Dermis microvascular lymphatic vessel endothelial cell (primary cell): ENCODE measurements around the gene SLC25A30. TPM values are rescaled to one million over a fixed set of nuclear protein-coding genes. Genes with fewer than 3 reads are reported as not detected.
"Not testable (repeated sequence)": the region's sequence is repeated elsewhere in the genome, so short reads cannot be mapped to it uniquely, and the experiment has no call there.

ENCODE experiments used
- DNase-seq, 2 donors: peaks; one replicate each; pipeline versions ENCODE4 v3.0.0 to v3.0.0-alpha.2; 2010; ENCODE audit warnings: low read depth in 2 of 2
- total RNA-seq: library from RNA; depleted of rRNA; stranded (reverse); fragments of >200 nt; gene quantifications from 2 replicates; pipeline ENCODE4 v1.2.1, GENCODE V29; 2014

SLC25A30 gene
- total RNA-seq, 1 donor from 2014 or later: 9.4 TPM

- no peak for DNase-seq
These were observed 25.4 kb downstream of the SLC25A30 start for GRCh38 chr13:45392811-45393210.

GRCh38 chr13:45391926-45392325, 26.2 kb downstream of the SLC25A30 start:
- DNase-seq: no peak

- not testable (repeated sequence) for DNase-seq
These were observed 27.0 kb downstream of the SLC25A30 start for GRCh38 chr13:45391128-45391527.

DNA sequence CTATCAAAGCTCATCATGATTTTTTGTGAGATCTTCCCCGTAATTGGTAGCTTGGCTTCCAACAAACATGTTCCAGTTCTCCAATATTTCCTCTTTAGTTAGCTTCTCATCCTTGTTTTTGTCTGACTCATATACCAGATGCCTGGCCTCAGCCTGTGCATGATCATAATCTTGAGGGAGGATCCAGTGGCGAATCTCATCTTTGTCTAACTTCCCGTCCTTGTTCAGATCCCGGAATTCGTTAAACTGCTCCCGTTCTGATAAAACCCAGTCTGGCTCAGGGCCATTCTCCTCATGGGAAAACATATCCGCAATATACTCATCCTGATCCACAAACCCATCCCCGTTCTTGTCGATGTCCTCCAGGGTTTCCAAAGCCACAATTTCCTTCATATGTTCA, 27.8 kb downstream of the SLC25A30 start:
- DNase-seq: peak in 1 of 2 donors; percentile 49

- DNase-seq: no peak
These were observed 29.5 kb downstream of the SLC25A30 start for GRCh38 chr13:45388664-45389063.

DNA sequence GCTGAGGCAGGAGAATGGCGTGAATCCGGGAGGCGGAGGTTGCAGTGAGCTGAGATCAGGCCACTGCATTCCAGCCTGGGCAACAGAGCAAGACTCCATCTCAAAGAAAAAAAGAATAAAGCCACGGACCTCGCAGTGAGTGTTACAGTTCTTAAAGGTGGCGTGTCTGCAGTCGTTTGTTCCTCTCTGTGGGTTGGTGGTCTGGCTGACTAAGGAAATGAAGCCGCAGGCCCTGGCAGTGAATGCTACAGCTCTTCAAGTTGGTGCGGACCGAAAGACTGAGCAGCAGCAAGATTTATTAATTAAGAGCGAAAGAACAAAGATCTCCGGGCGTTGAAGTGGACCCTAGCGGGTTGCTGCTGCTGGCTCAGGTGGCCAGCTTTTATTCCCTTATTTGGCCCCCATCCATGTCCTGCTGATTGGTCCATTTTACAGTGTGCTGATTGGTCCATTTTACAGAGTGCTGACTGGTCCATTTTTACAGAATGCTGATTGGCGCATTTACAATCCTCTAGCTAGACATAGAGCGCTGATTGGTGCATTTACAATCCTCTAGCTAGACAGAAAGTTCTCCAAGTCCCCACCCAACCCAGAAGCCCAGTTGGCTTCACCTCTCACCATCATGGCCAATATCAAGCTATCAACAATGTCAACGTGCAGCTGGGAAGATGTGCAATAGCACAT, 31.1 kb downstream of the SLC25A30 start:
- not testable (repeated sequence) for DNase-seq

DNA sequence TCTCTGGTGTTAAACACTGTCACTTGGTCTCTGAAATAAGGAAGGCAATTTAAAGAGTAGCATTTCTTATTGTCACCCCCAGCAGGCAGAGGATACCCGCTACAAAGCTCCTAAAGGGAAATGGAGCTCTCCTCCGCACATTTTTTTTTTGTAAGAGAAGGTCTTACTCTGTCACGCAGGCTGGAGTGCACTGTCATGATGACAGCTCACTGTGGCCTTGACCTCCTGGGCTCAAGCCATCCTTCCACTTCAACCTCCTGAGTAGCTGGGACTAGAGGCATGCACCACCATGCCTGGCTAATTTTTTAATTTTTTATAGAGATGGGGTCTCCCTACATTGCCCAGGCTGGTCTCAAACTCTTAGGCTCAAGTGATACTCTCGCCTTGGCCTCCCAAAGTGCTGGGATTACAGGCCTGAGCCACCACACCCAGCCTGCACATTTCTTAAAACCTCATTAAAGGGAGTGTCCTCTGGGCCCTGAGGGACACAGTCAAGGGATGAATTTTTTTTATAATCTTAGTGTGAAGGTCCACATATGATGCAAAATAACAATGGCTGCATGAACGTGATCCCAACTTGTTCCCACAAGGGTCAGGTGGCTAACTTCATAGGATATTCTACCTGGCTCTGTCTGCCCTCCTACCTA, 32.1 kb downstream of the SLC25A30 start:
- no peak for DNase-seq

GRCh38 chr13:45385320-45385719, 32.9 kb downstream of the SLC25A30 start:
- no peak for DNase-seq

DNA sequence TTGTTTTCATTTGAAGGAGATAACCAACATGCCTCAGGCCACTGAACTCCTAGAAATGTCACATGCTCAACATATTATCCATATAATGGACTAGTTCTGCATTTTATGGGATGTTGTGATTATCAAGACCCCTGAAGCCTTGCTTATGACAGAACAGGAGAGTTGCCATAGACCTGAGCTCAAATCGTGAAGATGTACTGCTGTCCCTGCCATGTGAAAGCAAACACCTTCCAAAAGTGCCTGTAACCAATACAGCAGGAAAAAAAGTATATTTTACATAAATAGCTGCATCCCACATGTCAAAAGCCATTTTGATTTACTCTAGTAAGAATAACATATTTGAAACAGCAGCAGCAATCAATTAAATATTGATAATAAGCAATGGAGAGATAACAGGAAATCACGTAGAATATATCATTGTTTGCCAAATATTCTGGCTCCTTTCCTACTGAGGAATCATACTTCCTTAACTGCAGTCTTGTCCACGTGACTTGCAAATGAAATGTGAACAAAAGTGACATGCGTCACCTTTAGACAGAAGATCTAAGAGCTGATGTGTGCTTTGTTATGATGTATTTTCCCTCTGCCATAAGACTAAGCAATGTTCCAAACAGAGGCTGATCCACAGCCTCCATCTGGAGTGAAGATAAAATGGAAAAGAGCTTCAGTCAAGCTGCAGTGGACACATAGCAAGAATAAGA, 33.5 kb downstream of the SLC25A30 start:
- peak in 1 of 2 donors; percentile 55 for DNase-seq

DNA sequence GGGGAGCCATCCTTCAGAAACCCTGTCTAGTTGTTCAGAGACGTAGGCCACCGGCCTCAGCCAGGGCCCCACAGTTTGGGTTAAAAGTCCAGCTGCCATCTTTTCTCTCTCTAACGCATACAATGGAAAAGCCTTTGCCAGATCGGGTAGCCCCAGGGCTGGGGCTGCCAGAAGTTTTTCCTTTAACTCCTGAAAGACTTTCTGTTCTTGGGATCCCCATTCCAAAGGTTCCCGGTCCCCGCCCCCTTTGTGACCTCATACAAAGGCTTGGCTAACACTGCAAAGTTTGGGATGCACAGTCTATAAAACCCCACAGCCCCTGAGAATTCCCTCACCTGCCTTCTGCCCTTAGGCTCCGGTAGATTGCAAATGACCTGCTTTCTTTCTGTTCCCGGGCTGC, 35.4 kb downstream of the SLC25A30 start:
- not testable (repeated sequence) for DNase-seq

- DNase-seq: no peak
These were observed 37.0 kb downstream of the SLC25A30 start for GRCh38 chr13:45381196-45381595.

- not testable (repeated sequence) for DNase-seq
These were observed 37.5 kb downstream of the SLC25A30 start for GRCh38 chr13:45380708-45381107.

- DNase-seq: not testable (repeated sequence)
These were observed 38.7 kb downstream of the SLC25A30 start for GRCh38 chr13:45379516-45379915.

DNA sequence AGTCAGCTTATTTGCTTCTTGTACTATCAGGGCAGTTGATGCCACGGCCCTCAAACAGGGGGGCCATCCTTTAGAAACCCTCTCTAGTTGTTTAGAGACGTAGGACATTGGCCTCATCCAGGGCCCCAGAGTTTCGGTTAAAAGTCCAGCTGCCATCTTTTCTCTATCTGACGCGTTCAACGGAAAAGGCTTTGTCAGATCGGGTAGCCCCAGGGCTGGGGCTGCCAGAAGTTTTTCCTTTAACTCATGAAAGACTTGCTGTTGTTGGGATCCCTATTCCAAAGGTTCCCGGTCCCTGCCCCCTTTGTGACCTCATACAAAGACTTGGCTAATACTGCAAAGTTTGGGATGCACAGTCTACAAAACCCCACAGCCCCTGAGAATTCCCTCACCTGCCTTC, 39.4 kb downstream of the SLC25A30 start:
- not testable (repeated sequence) for DNase-seq

DNA sequence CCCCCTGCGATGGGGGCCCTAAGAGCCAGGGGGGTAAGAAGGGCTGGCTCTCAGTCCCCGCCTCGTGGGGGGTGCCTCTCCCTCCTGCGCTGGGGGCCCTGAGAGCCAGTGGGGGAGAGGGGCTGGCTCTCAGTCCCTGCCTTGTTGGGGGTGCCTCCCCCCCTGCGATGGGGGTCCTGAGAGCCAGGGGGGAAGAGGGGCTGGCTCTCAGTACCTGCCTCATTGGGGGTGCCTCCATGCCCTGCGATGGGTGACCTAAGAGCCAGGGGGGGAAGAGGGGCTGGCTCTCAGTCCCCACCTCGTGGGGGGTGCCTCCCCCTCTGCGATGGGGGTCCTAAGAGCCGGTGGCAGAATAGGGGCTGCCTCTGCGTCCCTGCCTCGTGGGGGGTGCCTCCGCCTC, 40.9 kb downstream of the SLC25A30 start:
- DNase-seq: not testable (repeated sequence)

GRCh38 chr13:45376651-45377050, 41.5 kb downstream of the SLC25A30 start:
- not testable (repeated sequence) for DNase-seq

DNA sequence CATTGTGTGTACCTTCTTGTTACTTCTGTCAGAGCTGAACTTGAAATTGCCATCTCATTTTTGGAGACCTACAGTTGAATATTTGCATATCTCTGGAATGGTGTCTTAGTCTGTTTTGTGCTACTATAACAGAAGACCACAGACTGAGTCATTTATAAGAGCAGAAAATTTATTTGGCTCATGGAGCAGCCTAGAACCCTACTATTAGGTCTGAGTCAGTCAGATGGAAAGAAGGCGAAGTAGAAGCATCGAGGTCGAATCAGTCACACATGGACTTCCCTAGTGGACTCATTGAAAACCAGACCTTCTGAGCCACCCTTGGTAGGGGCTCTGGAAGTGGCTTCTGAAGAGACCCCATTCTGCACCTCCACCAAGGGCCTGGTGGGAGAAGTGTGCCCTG, 43.3 kb downstream of the SLC25A30 start:
- no peak for DNase-seq

DNA sequence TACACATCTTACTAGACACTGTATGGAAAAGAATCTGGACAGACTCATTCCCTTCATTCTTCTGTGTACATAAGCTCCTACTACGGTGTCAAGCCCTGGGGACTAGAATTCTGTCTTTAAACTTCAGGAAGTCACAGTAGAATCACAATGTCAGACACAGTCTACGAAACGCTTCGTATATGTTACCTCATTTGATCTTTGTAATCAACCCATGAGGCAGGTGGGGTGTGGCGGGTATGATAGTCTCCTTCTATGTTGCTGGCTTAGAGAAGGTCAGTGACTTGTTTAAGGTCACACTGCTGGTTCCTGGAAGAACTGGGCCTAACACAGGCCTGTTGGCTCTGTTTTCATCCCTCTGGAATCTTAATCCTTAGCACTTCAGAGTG, 45.0 kb downstream of the SLC25A30 start:
- no peak for DNase-seq

DNA sequence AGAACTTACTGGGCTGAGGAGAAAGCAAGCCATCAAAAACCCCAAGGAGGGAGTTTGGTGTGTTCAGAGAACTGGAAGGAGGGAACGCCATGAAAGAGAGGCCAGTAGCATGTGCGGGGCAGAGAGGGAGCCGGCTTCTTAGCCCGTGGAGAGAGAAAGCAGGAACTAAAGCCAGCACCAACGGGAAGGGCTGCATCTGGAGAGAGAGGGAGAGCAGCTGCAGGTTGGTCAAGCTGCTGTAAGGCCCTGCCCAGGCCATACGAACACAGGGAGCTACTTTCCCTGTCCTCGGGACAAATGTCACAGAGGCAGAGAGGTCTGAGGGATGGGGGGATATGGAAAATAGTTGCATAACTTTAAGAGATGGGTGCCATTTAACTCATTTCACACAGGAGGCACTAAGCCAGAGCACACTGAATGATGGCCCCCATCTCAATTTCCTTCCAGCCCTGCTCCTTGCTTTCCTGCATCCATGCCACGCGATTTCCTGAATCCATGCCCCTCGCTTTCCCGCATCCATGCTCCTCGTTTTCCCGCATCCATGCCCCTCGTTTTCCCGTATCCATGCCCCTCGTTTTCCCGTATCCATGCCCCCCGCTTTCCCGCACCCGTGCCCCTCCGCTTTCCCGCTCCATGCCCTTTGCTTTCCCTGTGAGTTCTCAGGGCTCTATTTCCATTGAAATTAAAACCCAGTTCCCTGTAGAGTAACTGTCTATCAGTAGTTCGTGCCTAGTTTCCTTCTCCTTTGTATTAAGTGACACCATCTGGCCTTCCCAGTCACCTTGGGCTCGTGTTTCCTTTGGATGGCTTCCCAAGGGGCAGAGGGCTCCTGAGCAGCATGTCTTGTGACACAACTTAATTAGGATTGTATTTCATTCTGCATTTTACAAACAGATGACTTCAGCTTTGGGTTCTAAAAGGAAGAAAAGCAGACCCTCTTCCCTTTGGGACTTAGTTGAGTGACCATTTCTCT, 45.7 kb downstream of the SLC25A30 start:
- DNase-seq: peak in 1 of 2 donors; percentile 37

DNA sequence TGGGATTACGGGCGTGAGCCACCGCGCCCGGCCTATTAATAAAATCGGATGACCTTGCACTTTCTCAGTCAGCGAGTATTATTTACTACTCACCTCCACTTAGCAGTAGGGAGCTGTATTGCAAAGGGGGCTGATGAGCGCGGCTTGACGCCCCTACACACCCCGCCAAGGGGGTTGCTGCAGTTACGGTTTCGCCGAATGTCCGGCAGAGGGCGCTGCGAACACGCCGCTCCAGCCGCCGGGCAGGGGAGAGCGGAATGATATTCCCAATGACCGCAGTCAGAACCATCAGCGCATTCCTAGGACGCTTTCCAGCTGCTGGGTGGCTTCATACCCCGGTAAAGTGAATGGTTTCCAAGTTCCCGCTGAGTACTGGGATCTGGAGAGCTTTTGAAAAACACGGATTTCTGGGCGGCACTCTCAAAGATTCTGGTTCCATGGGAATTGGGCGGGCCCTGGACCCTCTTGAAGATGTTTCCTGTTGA, 47.2 kb downstream of the SLC25A30 start:
- peak; percentile 55 to 73 for DNase-seq

DNA sequence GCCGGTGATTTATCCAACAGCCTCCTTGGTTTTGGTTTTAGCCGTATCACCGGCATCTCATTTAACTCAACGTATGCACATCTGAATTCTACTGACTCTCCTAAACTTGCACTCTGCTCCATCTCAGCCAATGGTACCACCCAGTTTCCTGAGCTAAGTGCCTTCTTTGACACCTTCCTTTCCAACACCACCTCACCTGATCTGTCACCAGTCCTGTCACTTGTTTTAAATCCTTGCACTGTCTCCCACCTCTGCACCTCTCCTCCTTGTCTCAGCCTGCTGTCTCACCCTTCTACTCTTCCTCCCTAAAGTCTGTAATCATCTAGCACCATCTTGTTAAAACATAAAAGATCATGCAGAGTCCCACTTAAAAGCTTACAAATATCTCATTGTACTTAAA, 49.1 kb downstream of the SLC25A30 start:
- no peak for DNase-seq
